HL-60/S4 treated with phorbol 12-myristate 13-acetate at 8.2 ng/mL for 4 days and 3 days (cell line): Measurements from ENCODE around the gene KCP.

Experiments used
- in situ Hi-C: fragments of 300-500 bp; cut with MboI; formaldehyde crosslinking; loops from 2 replicates; pipeline ENCODE4 v1.15.0; 2022; ENCODE audit warnings: low sequenced_read_pairs

Gene KCP

DNA sequence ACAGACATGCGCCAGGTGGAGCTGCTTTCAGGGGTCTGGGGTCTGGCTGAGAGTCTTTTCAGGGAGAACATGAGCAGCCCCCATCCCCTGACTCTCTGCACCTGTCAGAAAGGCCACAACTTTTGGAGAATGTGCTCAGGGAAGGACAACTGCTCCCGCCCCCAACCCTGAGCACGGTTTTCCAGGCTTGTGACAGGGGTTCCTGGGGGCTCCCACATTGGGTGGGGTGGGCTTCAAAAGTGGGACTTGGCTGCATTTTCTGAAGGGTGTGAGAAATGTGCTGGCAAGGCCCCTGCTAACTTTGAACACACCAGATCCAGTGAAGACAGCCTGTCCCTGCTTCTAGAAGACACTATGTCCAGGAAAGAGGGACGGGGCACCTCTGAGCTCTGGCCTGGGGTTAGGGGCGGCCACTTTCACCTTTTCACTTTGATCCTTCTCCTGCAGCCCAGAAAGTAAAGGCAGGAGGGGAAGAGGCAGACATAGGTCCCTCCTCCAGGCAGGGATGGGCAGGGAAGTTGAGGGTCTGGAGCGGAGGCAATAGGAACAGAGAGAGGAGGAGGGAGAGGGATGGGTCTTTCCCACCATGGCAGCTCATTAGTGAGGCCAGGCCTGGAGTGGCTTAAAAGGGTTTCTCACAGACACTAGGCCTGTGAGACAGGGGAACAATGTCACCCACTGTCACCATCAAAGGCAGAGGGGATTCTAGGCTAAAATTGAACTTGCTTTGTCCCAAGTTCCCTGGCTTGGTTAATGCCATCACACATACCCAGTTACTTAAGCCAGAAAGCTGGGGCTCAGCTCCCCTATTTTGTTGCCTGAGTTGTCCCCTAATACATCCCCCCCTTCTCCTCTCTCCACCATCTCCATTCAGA lies 1.5 kb downstream of the KCP start:
- in situ Hi-C loops: no loop called here

DNA sequence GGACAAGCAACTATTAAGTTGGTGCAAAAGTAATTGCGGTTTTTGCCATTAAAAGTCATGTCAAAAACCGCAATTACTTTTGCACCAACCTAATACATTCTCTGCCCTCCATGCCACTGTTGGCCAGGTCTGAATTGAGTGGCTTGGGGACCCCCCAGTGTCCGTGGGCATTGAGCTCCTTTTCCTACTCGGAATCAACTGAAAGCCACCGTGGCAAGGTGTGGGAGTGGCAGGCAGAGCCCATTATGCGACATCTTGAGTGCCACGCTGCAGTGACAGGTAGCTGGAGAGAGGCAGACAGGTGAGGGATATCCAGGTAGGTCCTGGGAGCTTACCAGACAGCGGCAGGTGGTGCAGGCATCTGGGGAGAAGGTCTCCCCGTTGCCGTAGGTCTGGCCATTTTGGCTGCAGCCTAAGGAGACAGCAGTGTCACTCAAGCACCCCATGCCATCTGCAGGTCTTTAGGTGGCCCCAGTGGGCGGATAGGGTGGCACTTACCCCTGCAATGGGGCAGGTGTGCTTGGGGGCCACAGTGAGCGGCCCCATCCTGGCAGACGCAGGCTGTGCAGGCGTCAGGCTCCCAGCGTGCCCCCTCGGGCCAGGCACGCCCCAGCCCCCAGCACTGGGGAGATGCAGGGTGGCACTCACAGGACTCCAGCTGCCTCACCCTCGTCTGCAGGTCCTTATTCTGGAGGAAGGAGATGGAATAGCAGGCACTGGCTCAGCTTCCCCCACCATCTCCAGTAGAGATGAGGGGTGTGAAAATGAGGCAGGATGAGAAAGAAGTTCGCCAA lies 3.5 kb downstream of the KCP start:
- in situ Hi-C loops: no loop called here

DNA sequence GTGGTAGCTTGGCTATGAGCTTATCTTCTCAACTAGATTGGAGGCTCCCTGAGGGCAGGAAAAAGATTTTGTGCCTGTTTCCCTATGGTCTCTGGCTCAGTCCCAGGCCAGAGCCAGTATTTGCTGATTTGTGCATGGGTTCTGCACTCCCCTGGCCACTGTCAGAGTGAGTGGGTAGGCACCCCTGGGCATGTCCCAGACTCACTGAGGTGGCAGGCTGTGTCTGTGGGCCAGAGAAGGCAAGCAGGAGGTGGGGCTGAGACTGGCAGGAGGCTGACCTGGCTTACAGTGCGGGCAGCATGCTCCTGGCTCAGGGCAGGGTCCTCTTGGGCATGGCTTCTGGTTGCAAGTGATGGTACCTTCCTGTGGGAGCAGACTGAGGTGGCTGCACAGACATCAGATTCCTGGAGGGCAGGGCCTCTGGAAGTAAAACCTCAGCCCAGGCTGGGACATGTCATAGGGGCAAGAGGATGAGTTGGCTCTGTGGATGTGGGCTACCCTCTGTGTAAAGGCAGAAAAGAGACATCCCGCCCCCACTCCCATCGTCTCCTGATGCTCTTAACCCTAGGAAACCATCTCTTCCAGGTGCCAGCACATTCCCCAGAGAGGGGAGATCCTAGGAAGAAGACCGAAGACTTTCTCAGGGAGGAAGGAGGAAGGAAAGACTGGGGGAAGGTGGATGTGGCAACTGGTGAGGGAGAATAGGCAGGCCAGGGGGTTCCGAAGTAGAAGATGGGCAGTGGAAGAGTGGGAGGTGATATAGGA lies 4.3 kb downstream of the KCP start:
- in situ Hi-C loops: no loop called here

DNA sequence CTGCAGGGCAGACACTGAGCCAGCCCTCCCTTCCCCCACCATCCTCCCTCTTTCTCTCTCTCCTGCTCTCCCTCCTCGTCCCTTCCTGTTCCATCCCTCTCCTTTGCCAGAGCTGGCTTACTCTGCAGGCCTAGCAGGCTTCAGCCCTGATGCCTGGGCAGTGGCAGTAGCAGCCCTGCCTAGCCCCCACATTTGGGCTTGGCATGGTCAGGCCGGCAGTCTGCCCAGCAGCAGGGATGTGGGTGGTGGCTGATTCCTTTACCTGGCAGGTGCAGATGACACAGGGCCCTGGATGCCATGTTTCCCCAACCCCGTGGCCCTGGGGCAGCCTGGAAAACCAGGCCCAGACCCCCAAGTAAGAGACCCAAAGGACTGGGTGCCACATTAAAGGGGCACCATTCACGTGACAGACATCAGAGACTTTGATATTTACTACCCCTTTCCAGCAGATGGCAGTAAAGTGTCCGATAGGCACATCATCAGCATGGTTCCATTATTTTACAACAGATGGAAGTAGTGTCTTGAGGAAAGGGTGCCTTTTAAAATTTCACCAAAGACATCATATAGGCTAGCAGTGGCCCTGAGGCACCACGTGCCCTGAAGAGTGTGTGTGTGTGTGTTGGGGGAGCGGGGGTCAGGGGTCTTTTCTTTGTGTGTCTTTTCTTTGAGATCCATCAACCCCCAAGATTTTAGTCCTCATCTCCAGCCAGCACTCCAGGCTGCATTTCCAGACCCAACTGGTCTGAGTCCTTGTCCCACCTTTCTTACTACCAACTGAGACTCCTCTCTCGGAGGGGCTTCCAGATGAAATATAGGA lies 5.9 kb downstream of the KCP start:
- in situ Hi-C loops: no loop called here

DNA sequence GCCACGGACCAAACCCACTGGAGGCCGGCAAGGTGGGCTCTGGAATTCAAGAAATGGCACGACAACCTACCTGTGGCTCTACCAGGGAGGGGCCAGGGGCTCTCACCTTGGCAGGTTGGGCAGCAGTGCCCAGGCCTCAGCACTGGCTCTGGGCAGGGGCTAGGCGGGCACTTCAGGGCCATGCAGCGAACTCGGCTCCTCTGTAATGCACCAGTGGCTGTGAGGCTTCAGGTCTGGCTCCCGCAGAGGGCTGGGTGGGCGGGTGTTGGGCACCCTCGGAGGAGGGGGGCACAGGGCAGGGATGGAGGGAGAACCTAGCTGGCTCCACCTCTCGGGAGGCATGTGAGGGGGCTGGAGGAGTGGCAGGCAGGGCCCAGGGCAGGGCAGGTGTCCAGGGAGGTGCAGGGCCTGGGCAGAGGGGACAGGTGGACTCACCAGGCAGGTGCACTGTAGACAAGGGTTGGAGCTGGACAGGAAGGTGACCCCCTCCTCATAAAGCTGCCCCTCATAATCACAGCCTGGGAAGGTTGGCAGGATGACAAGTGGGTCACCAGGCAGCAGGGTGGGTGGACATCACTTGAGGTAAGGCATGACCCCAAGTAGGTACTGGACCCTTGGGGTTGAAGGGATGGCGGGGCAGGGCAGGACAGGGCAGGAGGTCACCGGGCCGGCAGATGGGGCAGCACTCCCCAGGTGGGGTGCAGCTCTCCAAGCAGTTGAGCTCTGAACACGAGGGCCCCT lies 6.7 kb downstream of the KCP start:
- in situ Hi-C loops: no loop called here

DNA sequence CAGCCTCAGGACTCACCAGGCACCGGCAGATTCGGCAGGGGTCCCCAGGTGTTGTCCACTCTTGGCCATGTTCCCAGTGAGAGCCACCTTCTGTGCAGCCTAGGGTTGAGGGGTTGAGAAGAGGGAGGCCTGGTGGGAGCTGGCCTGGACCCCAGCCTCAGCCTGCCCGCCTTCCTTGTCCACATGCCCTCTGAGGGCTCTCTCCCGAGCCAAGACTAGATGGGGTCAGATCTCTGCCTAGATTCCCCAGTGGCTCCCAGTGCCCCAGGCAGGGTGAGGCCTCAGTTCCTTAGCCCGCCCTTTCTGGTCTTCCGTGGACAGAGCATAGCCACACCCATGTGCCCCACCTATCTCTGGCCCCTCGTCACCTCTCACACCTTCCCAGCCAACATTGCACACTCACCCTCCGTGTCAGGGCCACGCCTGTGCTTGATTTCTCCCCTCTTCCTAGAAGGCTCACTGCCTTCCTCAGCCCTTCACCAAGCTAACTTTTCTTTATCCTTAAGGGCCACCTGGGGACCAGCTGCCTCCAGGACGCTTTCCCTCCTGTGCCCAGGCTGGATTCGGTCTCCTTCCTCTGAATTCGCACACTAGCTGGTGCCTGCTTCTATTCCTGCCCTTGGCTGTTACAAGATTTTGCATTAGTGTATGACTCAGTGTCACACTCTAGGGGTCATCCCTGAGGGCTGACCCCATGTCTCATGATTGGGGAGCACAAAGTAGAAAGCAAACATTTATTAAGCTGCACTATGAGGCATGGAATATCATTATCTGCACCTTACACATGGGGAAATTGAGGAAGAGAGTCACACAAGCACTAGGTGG lies 7.5 kb downstream of the KCP start:
- in situ Hi-C loops: no loop called here

DNA sequence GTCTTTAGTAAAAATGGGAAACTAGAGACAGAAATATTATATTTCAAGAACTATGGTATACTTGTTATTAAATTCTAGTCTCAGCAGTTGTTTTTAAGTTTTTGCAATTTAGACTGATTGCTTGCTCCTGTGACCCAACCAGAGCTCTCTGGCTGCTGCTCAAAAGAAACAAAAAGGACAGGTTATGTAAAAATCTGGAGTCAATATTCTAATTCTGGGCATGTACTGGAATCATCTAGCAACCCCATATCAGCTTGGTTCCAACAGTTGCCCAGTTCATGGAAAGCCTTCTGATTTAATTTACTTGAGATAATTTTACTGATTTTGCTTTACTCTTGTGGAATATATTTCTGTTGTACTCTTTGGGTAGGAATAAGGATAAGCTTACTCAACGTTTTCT lies 10.3 kb downstream of the KCP start:
- in situ Hi-C loops: no loop called here

DNA sequence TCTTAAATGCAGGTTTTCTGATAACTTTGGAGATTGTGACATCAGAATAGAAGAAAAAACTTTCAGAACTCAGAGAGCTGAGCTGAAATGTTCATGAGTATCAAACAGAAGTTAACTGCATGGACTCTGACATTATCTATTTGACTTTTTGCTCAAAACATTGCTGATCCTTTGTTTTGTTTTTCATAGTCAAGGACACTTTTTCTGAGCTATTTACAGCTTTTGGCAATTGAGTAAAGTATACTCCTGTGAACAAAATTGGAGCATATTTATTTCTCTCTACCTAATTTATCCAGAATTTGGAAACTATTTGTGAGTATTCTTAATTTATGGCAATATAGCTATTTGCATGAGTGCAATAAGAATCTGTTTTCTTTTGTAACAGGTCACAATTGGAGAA lies 11.1 kb downstream of the KCP start:
- in situ Hi-C loops: no loop called here

DNA sequence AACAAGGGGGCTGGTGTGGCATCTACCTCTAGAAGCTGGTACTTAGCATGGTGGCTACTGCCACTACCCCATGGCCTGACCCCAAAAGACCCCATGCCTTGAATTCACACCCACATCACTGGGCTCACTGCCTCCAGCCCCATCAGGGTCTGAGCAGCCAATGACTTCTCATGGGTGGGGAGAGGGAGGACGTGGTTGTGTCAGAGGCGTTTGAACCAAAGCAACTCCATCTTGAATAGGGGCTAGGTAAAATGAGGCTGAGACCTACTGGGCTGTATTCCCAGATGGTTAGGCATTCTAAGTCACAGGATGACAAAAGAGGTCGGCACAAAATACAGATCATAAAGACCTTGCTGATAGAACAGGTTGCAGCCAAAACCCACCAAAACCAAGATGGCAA lies 15.2 kb downstream of the KCP start:
- in situ Hi-C loops: no loop called here

DNA sequence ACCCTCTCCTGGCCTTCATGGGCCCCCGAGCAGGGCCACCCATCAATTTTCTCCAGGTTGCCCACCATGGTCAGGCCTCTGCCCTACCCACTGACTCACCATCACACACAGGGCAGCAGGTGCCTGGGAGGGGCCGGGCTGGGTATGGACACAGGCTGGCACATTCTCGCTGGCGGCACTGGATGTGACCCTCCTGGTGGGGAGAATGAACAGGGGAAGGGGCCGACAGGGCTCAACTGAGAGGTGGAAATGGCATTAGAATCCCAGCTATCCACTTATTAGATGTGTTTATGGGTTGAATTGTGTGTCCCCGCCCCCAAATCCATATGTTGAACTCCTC lies 16.4 kb downstream of the KCP start:
- in situ Hi-C loops: no loop called here

DNA sequence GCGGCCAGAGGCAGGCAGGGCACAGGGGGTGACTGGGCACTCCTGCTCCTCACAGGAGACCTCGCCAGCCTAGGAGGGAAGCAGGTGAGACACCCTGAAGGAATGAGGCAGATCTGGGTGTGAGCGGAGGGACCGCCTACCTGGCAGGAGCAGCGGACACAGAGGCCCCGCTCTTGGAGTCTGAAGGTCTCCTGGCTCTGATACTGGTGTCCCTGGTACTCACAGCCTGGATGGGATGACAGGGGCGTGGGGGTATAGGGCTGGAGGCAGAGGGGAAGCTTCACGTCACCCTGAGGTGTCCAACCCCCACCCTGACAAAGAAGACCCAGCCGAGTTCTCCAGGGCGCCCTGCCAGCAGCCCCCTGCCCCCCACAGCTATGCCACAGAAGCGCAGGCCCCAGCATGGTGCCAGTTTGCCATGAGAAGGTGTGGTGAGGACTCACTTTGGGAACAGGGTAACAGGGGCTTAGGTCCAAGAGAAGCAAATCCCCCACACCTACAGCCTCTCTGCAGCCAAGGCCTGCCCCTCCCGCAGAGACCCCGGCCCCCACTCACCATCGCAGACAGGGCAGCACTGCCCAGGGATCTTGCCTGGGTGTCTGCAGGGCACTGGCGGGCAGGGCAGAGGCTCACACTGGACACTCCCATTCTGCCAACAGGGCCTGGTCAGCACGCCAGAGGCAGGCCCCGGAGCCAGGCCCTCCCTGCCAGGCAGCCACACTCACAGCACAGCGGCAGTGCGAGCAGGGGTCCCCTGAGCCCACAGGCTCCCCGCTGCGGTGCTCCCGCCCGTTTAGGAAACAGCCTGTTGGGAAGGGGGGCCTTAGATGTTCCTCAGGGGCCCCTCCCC lies 17.0 kb downstream of the KCP start:
- in situ Hi-C loops: no loop called here

DNA sequence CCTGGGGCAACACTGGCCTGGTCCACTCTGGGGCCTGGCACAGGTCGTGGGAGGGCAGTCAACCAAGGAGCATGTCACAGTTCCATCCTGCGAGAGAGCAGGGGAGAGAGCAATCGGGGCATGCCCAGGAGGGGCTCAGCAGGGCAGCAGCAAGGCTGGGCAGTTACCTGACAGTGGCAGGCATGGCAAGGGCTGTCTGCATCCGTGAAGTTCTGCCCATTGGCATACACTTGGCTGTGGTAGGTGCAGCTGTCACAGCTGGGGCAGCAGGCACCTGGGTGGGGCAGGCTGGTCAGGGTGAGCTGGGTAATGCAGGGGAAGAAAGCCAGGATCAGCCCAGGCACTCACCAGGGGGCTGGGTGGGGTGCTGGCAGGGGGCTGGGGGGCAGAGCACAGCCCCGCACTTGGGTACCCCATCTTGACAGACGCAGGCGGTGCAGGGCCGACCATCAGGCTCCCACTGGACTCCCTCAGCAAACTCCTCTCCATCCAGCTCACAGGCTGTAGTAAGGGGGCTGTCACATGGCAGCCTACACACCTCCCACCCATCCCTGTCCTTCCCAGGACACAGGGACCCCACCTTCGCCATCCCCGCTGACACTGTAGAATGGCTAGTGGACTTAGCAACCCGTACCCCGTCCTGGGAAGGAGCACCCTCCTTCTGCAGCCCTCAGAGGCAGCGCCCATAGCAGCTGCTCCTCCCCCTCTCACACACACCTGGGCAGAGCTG lies 17.8 kb downstream of the KCP start:
- in situ Hi-C loops: no loop called here

DNA sequence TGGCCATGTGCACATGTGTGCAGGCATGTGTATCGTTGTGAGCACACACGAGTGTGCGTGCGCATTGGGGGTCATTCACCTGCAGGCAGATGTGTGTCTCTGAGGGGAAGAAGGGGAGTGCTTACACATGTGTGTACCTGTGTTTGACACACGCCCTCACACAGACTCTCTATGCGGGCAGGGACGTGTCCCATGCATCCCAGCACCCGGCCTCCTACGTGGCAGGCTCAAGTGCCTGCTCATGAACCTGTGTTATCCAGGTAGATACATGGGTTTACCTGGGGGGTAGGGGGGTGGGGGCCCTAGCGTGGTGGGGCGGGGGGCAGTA lies 18.6 kb downstream of the KCP start:
- in situ Hi-C loops: no loop called here

DNA sequence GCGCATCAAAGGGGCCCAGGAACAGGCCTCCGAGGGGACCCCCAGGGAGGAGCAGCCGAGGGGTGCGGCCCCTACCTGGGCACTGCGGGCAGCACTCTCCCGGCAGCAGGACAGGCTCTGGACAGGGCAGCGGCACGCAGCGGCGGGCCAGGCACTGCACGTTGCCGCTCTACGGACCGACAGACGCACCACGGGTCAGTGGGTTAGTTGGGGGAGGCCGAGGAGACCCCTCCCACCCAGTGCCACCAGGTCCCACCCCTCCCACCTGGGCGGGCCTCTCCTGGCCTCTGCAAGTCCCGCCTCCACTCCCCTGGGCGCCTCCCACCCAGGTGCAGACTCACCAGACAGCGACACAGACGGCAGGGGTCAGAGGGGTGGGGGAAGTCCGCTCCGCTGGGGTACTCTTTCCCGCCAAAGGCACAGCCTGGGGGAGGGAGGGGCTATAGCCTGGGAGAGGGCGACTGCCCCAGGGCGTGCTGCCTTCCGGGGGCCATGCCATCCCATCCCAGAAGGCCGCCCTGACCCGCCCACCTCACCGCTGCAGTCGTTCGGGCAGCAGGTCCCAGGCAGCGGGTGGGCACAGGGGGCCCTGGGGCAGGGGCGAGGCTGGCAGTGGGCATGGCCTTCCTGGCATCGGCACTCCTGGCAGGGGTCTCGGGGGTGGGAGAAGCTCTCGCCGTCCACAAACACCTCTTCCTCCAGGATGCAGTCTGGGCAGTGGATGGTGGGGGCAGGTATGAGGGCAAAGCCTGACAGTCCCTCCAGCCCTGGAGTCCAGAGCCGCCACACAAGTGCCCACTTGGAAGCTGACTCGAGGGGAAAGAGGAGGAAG lies 19.2 kb downstream of the KCP start:
- in situ Hi-C loops: no loop called here

DNA sequence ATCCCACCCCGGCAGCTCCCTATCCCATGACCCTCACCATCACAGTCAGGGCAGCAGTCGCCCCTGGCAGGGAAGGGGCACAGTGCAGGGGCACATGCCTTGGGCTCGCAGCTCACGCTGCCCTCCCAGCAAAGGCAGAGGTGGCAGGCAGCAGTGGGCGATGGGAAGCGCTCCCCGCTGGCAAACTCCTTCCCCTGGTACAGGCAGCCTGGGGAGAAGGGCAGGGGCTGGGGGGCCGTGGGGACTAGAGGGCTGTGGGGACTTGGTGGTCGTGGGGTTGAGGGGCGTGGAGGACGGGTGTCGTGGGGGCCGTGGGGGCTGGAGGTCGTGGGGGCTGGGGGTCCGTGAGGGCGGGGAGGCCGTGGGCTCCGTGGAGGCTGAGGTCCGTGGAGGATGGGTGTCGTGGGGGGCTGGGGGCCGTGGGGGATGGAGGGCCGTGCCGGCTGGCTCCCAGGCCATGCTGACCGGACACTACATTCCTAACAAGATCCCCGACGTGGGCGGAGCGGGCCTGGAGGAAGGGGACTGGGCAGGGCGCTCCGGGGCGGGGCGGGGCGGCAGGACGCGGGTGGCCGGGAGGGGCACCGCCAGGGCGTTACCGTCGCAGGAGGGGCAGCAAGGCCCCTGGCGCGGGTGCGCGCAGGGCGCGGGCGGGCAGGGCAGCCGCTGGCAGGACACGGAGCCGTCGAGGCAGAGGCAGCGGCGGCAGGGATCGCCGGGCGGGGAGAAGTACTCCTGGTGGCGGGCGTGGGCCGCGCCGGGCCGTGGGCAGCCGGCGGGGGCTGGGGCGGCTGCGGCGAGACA lies 20.0 kb downstream of the KCP start:
- in situ Hi-C loops: no loop called here

DNA sequence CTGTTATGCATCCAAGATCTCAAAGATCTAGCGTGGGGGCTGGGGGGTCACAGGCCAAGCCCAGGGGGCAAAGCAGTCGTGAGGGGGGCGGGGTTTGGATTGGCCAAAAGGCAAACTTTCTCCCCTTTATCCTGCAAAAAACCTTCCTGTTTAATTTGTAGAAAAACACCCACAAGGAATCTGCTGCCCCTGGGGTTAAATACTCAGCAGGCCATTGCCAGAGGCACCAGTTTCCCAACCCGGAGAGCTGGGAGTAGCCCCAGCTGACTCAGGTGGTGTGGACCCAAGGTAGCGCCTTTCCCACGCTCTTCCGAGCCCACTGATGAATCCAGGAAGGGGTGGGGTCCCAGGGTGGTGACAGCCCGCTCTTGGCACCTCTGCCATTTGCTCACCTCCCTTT lies 21.4 kb downstream of the KCP start:
- in situ Hi-C loops: no loop called here
